BJ (cell line): ENCODE data around the gene CEP112. TPM values are rescaled to one million over a fixed set of nuclear protein-coding genes. Genes with fewer than 3 reads are reported as not detected.
A peak's percentile ranks its signal among the peaks of the same experiment; 100 is the strongest.

ENCODE experiments used
- CTCF ChIA-PET: fragments of 350-600 bp; formaldehyde crosslinking; extraction: SDS; loops from one replicate; lab custom pipeline; 2021; ENCODE audit warnings: antibody characterized with exemption, inconsistent platforms; lab: Yijun Ruan, JAX
- POLR2A ChIA-PET: fragments of 300-600 bp; sonication (Branson Sonifier 250); formaldehyde crosslinking; extraction: SDS; loops from one replicate; lab custom pipeline; 2021; ENCODE audit warnings: antibody characterized with exemption; lab: Charles Lee
- DNase-seq: peaks from one replicate; pipeline ENCODE4 v3.0.0-alpha.2; 2011; ENCODE audit warnings: low read depth
- H3K27me3 ChIP-seq: 2 replicates; pipeline ENCODE4 v1.6.0; 2011; ENCODE audit warnings: low read length; ENCODE audit not compliant: control insufficient read depth, insufficient read depth
- H3K36me3 ChIP-seq: 2 replicates; pipeline ENCODE4 v1.5.1; 2011; ENCODE audit warnings: low read length; ENCODE audit not compliant: control insufficient read depth, insufficient read depth
- H3K4me3 ChIP-seq: 2 replicates; pipeline ENCODE4 v1.5.1; 2011; ENCODE audit warnings: low read depth, mild to moderate bottlenecking, control low read depth, low read length
- CTCF ChIP-seq: IDR thresholded peaks from 2 replicates; pipeline ENCODE4 v1.5.1; 2011; ENCODE audit warnings: low read depth, mild to moderate bottlenecking, control low read depth, inconsistent platforms, low read length, moderate library complexity; ENCODE audit not compliant: insufficient read depth
- polyA plus RNA-seq: library from polyadenylated mRNA; depleted of rRNA; stranded (reverse); fragments of >200 nt; gene quantifications from 2 replicates; pipeline ENCODE4 v1.2.3, GENCODE V29; 2011

Gene CEP112
- polyA plus RNA-seq, 1 experiment, result 3.3 TPM

- DNase-seq, result no peak
- no peak for TF ChIP-seq CTCF
- no peak overlapping the region for H3K4me3 ChIP-seq
- no peaks in the 10 kb centered on the region for H3K36me3 ChIP-seq
- ChIA-PET POLR2A (interaction anchor here (0.6 kb wide), 1 partner anchor 957 kb away, joined by 7 read pairs; no protein-coding TSS in a partner anchor), CTCF (interaction anchor here (0.6 to 1.9 kb wide), 2 partner anchors 10 to 1614 kb away, joined by 4 to 14 read pairs; no protein-coding TSS in a partner anchor)
- peaks cover 4% of the 10 kb centered on the region for H3K27me3 ChIP-seq
Observed at GRCh38 chr17:66210208-66210574, 18.3 kb upstream of the CEP112 start.

- Histone ChIP-seq H3K36me3 (no peaks in the 10 kb centered on the region), H3K27me3 (no peaks in the 10 kb centered on the region), H3K4me3 (no peak overlapping the region)
- ChIA-PET POLR2A (no interaction called here), CTCF (interaction anchor here (1.9 kb wide), 1 partner anchor 7 kb away, joined by 14 read pairs; no protein-coding TSS in a partner anchor)
- no peak for TF ChIP-seq CTCF
- no peak for DNase-seq
Observed at GRCh38 chr17:66207936-66208335, 16.0 kb upstream of the CEP112 start.

DNA sequence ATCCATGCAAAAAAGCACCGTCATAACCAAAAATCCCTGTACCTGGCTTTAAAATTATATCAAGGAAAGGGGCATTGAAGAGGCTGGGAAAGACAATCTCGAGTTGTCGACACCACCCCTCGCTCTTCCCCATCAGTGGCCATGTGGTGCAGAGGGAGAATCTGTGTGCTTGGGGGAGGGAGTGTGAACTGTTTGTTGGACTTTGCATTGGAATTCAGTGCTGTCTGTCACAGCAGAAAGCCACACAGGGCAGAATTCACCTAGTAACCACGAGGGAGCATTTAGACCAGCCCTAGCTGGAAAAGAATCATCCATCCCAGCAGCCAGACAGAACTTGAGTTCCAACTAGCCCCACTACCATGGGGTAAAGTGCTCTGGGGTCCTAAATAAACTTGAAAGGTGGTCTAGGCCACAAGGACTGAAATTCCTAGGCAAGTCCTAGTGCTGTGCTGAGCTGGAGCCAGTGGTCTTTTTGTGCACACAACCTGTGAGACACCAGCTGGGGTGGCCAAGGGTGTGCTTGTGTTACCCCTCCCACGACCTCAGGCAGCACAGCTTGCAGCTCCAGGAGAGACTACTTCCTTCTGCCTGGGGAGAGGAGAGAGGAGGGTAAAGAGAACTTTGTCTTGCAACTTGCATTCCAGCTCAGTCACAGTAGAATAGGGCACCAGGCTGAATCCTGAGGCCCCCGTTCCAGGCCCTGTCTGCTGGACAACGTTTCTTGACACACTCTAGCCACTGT, 11.5 kb upstream of the CEP112 start:
- no peak for DNase-seq
- no peak for TF ChIP-seq CTCF
- Histone ChIP-seq H3K27me3 (no peaks in the 10 kb centered on the region), H3K4me3 (no peak overlapping the region), H3K36me3 (no peaks in the 10 kb centered on the region)
- CTCF ChIA-PET, result interaction anchor here (1.0 kb wide), 1 partner anchor 697 kb away, joined by 3 read pairs; no protein-coding TSS in a partner anchor
- POLR2A ChIA-PET, result no interaction called here

DNA sequence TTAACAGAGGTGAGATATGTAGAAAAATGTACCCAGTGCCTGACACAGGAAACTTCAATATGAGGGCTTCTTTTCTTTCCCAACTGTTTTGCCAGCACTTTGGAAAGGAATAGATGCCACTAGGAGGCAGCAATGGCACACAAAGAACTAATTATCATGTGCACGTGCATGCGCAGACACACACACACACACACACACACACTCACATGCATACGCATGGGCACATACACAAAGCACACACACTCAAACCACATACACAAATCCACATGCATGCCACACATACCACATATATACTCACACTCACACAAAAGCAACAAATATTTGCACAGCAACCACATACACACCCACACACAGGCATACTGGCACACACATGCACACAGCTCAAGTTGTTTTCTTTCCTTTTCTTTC, 8.8 kb upstream of the CEP112 start:
- Histone ChIP-seq H3K4me3 (no peak overlapping the region), H3K36me3 (no peaks in the 10 kb centered on the region), H3K27me3 (no peaks in the 10 kb centered on the region)
- TF ChIP-seq CTCF, result peak; percentile 74
- ChIA-PET CTCF (interaction anchor here (0.5 to 2.3 kb wide), 19 partner anchors 8 to 1162 kb away, joined by 3 to 14 read pairs (median 3); partner anchors contain the start of gene CEP112), POLR2A (no interaction called here)
- no peak for DNase-seq

DNA sequence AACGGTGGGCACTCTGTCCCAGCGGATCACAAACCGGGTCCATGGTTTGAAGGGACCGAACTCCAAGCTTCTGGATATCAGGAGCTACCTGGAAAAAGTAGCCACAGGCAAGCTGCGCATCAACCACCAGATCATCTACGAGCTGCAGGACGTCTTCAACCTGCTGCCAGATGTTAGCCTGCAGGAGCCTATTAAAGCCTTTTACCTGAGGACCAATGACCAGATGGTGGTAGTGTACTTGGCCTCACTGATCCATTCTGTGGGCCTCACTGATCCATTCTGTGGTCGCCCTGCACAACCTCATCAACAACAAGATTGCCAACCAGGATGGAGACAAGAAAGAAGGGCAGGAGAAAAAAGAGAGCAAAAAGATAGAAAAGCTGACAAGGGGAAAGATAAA, 6.3 kb upstream of the CEP112 start:
- POLR2A ChIA-PET, result no interaction called here
- no peak for DNase-seq
- TF ChIP-seq CTCF, result no peak
- Histone ChIP-seq H3K27me3 (no peaks in the 10 kb centered on the region), H3K4me3 (no peak overlapping the region), H3K36me3 (no peaks in the 10 kb centered on the region)
- CTCF ChIA-PET, result interaction anchor here (1.2 to 1.7 kb wide), 2 partner anchors 52 to 476 kb away, joined by 3 to 6 read pairs; no protein-coding TSS in a partner anchor
